Measurements from ENCODE around the gene DOCK10. TPM values are rescaled to one million over a fixed set of nuclear protein-coding genes. Genes with fewer than 3 reads are reported as not detected.

The DOCK10 gene
- total and polyA plus RNA-seq, 10 of the 15 experiments (the other 5 are each of a cell fraction or from before 2014, with no cell fraction given) = 16.9 to 120 (median 85.5) TPM

DNA sequence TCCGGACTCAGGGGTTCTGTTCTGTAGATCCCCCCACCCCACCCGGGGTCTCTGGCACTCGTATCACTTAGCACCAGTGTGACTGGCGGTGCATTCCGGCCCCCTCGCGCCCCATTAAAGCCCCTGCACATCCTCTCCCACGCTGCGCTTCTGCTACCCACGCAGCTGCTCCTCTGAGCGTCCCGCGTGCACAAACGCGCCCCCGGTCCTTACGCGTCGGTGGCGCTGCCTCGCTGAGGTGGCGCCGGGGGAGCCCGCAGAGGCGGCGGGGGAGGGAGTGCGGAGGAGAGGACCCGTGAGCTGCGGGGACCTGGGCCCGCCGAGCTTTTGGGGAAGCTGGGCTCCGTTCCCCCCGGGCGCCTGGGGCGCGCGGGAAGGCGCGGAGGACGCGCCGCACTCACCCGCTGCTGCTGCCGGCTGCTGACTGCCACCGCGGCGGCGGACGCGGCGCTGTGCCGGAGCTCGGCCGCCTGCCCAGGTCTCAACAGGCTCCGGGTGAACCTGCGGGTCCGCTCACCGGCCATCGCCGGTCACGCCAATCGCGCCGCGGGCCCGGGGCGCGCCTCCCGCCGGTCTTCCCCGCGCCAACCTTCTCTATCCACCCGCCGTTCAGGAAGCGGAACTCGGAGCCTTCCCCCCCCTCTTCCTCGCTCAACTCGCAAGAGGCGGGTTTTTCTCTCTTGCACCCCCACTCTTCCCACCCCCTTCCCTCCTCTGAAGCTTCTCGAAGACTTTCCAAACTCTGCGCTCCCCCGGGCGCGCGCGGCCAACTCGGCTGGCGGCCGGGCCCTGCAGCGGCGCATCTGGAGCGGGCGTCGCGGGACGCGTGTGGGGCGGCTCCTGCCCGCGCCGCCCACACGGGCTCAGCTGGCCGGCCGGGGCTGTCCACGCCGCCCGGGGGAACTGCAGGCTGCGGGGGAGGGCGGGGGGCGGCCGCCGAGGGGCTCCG lies at the start of gene DOCK10 (continued):
- TF ChIP-seq LARP7 (IDR thresholded peaks at IDR 0.05) (peak; percentile 83), TAF1 (IDR thresholded peaks at IDR 0.05; ENCODE audit: borderline replicate concordance, low read depth, low read length) (peak; percentile 5; the same call in 1 of the 2 replicates), HDAC6 (IDR thresholded peaks at IDR 0.05; ENCODE audit: unreplicated experiment) (peak; percentile 95), EED (IDR thresholded peaks at IDR 0.05; ENCODE audit: low read depth) (no peak), BHLHE40 (IDR thresholded peaks at IDR 0.05; ENCODE audit: borderline replicate concordance in 1 of 2, low read depth in 2 of 2, low read length in 1 of 2) (peak in 1 of 2 experiments; percentile 68; a peak in 2 of 4 replicates), BACH1 (IDR thresholded peaks at IDR 0.05; ENCODE audit: borderline replicate concordance) (peak; percentile 80), GATAD2B (conservative IDR thresholded peaks at IDR 0.05; ENCODE audit: low read depth) (peak; percentile 85), NBN (IDR thresholded peaks at IDR 0.05) (no peak), ZSCAN29 (IDR thresholded peaks at IDR 0.05) (0 out of 2 replicates have a peak, but pooled peaks have one; percentile 14), CBX5 (IDR thresholded peaks at IDR 0.05; ENCODE audit: low read depth) (peak; percentile 19; the same call in 1 of the 2 replicates), BCL11A (IDR thresholded peaks at IDR 0.05; ENCODE audit: low read depth, low read length) (no peak), DPF2 (IDR thresholded peaks at IDR 0.05) (peak; percentile 79), TCF12 (IDR thresholded peaks at IDR 0.05; ENCODE audit: low read depth, low read length) (peak; percentile 55; the same call in 1 of the 2 replicates), RAD21 (IDR thresholded peaks at IDR 0.05; ENCODE audit: insufficient read depth, low read depth, low read length) (no peak), ZNF24 (IDR thresholded peaks at IDR 0.05) (0 out of 2 replicates have a peak, but pooled peaks have one; percentile 38), RCOR1 (conservative IDR thresholded peaks at IDR 0.05; ENCODE audit: low read depth, low read length) (no peak)
- TF ChIP-seq, protein P1, sequence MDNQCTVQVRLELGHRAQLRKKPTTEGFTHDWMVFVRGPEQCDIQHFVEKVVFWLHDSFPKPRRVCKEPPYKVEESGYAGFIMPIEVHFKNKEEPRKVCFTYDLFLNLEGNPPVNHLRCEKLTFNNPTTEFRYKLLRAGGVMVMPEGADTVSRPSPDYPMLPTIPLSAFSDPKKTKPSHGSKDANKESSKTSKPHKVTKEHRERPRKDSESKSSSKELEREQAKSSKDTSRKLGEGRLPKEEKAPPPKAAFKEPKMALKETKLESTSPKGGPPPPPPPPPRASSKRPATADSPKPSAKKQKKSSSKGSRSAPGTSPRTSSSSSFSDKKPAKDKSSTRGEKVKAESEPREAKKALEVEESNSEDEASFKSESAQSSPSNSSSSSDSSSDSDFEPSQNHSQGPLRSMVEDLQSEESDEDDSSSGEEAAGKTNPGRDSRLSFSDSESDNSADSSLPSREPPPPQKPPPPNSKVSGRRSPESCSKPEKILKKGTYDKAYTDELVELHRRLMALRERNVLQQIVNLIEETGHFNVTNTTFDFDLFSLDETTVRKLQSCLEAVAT (IDR thresholded peaks at IDR 0.05) = peak; percentile 24; the same call in 1 of the 2 replicates
- TF ChIP-seq, protein P2, sequence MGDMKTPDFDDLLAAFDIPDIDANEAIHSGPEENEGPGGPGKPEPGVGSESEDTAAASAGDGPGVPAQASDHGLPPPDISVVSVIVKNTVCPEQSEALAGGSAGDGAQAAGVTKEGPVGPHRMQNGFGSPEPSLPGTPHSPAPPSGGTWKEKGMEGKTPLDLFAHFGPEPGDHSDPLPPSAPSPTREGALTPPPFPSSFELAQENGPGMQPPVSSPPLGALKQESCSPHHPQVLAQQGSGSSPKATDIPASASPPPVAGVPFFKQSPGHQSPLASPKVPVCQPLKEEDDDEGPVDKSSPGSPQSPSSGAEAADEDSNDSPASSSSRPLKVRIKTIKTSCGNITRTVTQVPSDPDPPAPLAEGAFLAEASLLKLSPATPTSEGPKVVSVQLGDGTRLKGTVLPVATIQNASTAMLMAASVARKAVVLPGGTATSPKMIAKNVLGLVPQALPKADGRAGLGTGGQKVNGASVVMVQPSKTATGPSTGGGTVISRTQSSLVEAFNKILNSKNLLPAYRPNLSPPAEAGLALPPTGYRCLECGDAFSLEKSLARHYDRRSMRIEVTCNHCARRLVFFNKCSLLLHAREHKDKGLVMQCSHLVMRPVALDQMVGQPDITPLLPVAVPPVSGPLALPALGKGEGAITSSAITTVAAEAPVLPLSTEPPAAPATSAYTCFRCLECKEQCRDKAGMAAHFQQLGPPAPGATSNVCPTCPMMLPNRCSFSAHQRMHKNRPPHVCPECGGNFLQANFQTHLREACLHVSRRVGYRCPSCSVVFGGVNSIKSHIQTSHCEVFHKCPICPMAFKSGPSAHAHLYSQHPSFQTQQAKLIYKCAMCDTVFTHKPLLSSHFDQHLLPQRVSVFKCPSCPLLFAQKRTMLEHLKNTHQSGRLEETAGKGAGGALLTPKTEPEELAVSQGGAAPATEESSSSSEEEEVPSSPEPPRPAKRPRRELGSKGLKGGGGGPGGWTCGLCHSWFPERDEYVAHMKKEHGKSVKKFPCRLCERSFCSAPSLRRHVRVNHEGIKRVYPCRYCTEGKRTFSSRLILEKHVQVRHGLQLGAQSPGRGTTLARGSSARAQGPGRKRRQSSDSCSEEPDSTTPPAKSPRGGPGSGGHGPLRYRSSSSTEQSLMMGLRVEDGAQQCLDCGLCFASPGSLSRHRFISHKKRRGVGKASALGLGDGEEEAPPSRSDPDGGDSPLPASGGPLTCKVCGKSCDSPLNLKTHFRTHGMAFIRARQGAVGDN (IDR thresholded peaks at IDR 0.05) = 0 out of 2 replicates have a peak, but pooled peaks have one; percentile 38
